Stimulated activated naive B cell treated with anti-CD40 and anti-IgM and Interleukin-4, amounts not matched to agents 10 μg/mL and 1 μg/mL and 100 μg/mL, for 72 hours (primary cell): ENCODE results near the gene GAPDHS.

Experiments used
- ATAC-seq, 2 donors: fragments of 150-1000 bp; cut with Tn5 transposase; replicated peaks; 2 replicates each; pipeline ENCODE4 v1.10.0; 2021; ENCODE audit warnings: moderate library complexity in 1 of 2
- DNase-seq: peaks from one replicate; pipeline ENCODE4 v3.0.0; 2021
- H3K27ac Mint-ChIP-seq: one replicate; pipeline ENCODE4 v1.8.0; 2022; ENCODE audit warnings: mild to moderate bottlenecking, mixed read lengths
- H3K27me3 Mint-ChIP-seq, 2 donors: one replicate each; pipeline ENCODE4 v1.8.0; 2022; ENCODE audit warnings: mixed read lengths in 2 of 2
- H3K36me3 Mint-ChIP-seq, 2 donors: one replicate each; pipeline ENCODE4 v1.8.0; 2022; ENCODE audit warnings: mixed read lengths in 2 of 2, mild to moderate bottlenecking in 1 of 2
- H3K4me1 Mint-ChIP-seq, 2 donors: one replicate each; pipeline ENCODE4 v1.8.0; 2022; ENCODE audit warnings: mixed read lengths in 2 of 2, mild to moderate bottlenecking in 1 of 2
- H3K4me3 Mint-ChIP-seq, 2 donors: one replicate each; pipeline ENCODE4 v1.8.0; 2022; ENCODE audit warnings: mild to moderate bottlenecking in 2 of 2, mixed read lengths in 2 of 2, moderate library complexity in 1 of 2
- H3K9me3 Mint-ChIP-seq, 2 donors: one replicate each; pipeline ENCODE4 v1.8.0; 2022; ENCODE audit warnings: mixed read lengths in 2 of 2, mild to moderate bottlenecking in 1 of 2

Gene GAPDHS

DNA sequence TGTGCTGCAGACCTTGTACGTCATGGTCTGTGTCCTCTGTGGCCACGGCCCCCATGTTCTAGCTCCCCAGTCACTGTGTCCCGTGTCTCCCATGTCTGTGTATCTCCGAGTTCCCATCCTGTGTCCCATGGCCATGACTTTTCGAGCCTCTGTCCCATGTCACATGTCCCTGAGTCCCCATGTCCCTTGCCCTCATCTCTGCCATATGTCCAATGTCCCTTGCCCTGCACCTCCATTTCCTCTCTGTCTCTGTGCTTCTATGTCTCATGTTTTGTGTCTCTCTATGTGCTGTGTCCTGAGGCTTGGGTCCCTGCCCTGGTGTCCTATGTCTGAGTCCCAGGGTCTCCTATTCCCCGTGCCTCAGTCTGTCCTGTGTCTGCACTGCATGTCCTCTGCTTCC is 28.2 kb downstream of the GAPDHS start:
- Mint-ChIP-seq H3K4me1 (peaks cover 17 to 28% of the 10 kb centered on the region in 2 donors), H3K27ac (no peak overlapping the region), H3K4me3 (no peak overlapping the region), H3K27me3 (peaks cover 60 to 73% of the 10 kb centered on the region in 2 donors), H3K36me3 (peaks cover 0 to 4% of the 10 kb centered on the region in 2 donors), H3K9me3 (no peaks in the 10 kb centered on the region)
- no peak for DNase-seq
- ATAC-seq: no peak

DNA sequence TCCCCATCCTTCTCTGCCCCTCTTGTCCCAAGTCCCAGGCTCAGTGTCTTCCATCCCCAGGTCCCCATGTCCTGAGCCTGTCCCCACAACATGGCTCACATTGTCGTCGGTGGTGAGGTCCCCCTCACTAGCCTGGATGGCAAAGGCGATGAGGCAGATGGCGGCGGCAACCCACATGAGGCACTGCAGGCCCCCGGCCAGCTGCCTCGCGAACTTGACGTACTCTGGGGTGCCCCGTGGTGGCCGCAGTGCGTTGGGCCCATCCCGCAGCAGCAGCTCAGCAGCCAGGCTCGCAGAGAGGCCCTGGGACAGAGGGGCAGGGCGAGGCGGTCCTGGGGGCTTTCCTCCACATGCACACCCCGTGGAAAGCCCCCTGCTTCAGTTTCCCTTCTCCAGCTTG is 29.1 kb downstream of the GAPDHS start:
- peaks cover 0 to 4% of the 10 kb centered on the region in 2 donors for H3K36me3 Mint-ChIP-seq
- peaks cover 15 to 24% of the 10 kb centered on the region in 2 donors for H3K4me1 Mint-ChIP-seq
- H3K4me3 Mint-ChIP-seq: no peak overlapping the region
- no peak for DNase-seq
- no peak for ATAC-seq
- no peaks in the 10 kb centered on the region for H3K9me3 Mint-ChIP-seq
- no peak overlapping the region for H3K27ac Mint-ChIP-seq
- peaks cover 63 to 71% of the 10 kb centered on the region in 2 donors for H3K27me3 Mint-ChIP-seq

DNA sequence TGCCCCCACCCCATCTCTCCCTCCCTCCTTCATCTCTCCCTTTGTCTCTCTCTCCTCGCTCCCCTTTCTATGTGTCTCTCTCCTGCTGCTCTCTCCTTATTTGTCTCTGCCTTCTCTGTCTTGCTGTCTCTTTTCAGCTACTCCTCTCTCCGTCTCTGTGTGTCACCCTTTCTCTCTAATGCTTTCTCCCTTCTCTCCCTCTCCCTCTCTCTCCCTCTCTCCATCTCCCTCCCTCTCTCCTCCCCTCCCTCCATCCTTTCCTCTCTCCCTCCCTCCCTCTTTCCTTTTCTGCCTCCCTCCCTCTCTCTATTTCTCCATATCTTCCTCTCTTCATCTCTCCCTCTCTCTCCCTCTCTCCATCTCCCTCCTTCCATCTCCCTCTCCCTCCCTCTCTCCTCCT is 29.5 kb downstream of the GAPDHS start:
- no peak overlapping the region for H3K27ac Mint-ChIP-seq
- H3K4me1 Mint-ChIP-seq: peaks cover 14 to 20% of the 10 kb centered on the region in 2 donors
- DNase-seq (no peak), ATAC-seq (no peak)
- H3K36me3 Mint-ChIP-seq: peaks cover 0 to 3% of the 10 kb centered on the region in 2 donors
- H3K27me3 Mint-ChIP-seq: peaks cover 62 to 71% of the 10 kb centered on the region in 2 donors
- no peaks in the 10 kb centered on the region for H3K9me3 Mint-ChIP-seq
- H3K4me3 Mint-ChIP-seq: no peak overlapping the region

DNA sequence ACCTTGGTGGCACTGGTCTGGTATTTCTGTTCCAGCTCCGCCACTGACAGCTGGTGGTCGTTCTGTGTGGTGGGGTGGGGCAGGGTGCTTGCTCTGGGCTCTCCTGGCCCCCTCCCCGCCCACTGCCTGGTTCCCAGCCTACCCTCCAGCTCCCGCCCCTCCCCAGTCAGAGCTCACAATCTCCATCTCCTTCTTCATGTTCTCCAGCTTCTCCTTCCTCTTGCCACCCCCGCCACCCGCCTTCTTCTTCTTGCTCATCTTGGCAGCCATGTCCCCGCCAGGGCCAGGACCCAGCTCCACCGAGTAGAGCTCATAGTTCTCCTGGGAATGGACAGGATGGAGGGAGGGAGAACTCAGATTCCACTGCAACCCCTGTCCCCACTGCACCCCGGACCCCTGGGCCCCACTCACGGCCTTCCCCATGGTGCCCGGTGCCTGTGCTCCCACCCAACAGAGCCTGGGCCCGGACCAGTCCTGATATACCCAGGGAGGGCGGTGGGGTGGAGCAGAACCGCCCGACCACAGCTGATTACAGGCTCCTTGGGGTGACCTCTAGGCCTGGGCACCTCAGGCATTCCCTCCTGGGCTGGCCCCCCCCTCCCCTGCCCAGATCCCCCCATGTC is 30.1 kb downstream of the GAPDHS start, which contains the start of gene ATP4A:
ATP4A (minus strand) TSS at position 452 of the 623 bp plus-strand sequence; CDS start at position 423, 29 bp downstream.
- Mint-ChIP-seq H3K4me3 (no peak within 1 kb of the TSS), H3K4me1 (peaks cover 13 to 17% of the 10 kb centered on the region in 2 donors), H3K27ac (no peak within 1 kb of the TSS), H3K36me3 (peaks cover 0 to 2% of the 10 kb centered on the region in 2 donors), H3K27me3 (peaks cover 62 to 70% of the 10 kb centered on the region in 2 donors), H3K9me3 (no peaks in the 10 kb centered on the region)
- ATAC-seq (no peak), DNase-seq (no peak)

DNA sequence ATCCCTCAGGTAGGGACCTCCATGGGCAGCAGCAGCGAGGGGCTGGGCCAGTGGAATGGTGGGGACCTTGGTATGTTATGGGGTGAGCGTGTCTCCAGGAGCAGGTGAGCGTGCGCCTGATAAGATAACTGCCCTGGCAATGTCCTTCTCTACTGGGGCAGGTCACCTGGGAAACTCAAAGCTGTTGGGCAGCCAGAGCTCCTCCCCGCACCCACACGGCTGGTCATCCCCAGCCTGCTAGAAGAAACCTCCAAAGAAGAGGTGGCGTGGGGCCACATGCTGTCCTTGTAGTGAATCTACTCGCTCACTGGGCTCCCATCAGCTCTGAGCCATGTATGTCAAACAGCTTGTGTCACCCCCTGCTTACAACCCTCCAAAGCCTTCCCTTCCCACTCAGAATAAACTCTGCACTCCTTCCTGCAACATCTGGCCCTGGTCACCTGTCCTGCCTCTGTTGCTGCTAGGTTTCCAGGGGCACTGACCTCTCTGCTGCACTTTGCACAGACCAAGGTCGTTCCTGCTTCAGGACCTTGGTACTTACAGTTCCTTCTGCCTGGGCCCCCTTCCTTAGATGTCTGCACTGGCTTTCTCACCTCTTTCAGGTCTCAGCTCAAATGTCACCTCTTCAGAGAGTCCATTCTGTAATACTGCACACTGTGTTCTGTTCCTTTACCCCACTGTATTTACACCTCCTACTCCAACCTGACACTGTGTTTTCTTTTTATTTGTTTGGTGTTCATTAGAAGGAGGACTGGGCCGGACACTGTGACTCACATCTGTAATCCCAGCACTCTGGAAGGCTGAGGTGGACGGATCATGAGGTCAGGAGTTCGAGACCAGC is 32.0 kb downstream of the GAPDHS start:
- Mint-ChIP-seq H3K9me3 (no peaks in the 10 kb centered on the region), H3K4me1 (no peaks in the 10 kb centered on the region), H3K4me3 (no peak overlapping the region), H3K27ac (no peak overlapping the region), H3K27me3 (peaks cover 57 to 66% of the 10 kb centered on the region in 2 donors), H3K36me3 (no peaks in the 10 kb centered on the region)
- ATAC-seq (peak in 1 of 2 donors; percentile 21), DNase-seq (no peak)

DNA sequence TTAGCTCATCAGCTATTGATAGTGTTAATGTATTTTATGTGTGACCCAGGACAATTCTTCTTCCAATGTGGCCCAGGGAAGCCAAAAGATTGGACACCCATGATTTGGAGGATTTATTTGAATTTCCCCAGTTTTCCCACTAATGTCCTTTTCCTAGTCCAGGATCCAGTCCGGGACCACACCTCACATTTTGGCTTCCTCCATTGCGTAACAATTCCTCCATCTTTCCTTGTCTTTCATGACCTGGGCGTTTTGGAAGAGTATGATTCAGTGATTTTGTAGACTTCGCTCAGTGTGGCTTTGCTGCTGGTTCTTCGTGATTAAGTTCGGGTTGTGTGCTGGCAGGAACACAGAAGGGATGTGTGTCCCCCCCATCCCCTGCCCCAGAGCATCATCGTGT is 33.5 kb downstream of the GAPDHS start:
- H3K27me3 Mint-ChIP-seq: peaks cover 56 to 66% of the 10 kb centered on the region in 2 donors
- H3K36me3 Mint-ChIP-seq: no peaks in the 10 kb centered on the region
- H3K4me3 Mint-ChIP-seq: no peak overlapping the region
- ATAC-seq: no peak
- no peaks in the 10 kb centered on the region for H3K4me1 Mint-ChIP-seq
- no peak overlapping the region for H3K27ac Mint-ChIP-seq
- no peak for DNase-seq
- H3K9me3 Mint-ChIP-seq: no peaks in the 10 kb centered on the region

DNA sequence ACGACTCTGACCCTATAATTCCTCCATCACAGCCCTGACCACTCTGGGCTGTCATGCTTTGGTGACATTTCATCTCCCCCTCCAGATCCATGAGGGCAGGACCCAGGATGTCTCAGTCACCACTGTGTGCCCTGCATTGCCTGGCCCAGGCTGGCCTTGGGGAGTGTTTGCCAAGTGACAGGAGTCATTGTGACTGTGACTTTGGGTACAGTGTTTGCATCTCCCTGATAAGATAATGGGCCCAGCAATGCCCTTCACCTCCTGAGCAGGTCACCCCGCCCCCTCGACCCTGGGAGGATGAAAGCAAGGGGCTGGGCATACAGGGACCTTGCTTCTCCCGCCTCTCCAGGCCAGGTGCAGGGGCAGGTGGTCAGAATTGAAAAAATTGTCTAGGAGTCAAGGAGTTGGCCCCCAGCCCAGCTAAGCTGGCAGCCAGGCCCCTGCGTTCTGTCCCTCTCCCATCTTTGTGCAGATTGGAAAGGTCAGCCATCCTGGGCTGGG is 36.1 kb downstream of the GAPDHS start:
- Mint-ChIP-seq H3K9me3 (no peaks in the 10 kb centered on the region), H3K27me3 (peaks cover 44 to 49% of the 10 kb centered on the region in 2 donors), H3K4me3 (no peak overlapping the region), H3K27ac (no peak overlapping the region), H3K36me3 (no peaks in the 10 kb centered on the region), H3K4me1 (no peaks in the 10 kb centered on the region)
- ATAC-seq: no peak
- no peak for DNase-seq

DNA sequence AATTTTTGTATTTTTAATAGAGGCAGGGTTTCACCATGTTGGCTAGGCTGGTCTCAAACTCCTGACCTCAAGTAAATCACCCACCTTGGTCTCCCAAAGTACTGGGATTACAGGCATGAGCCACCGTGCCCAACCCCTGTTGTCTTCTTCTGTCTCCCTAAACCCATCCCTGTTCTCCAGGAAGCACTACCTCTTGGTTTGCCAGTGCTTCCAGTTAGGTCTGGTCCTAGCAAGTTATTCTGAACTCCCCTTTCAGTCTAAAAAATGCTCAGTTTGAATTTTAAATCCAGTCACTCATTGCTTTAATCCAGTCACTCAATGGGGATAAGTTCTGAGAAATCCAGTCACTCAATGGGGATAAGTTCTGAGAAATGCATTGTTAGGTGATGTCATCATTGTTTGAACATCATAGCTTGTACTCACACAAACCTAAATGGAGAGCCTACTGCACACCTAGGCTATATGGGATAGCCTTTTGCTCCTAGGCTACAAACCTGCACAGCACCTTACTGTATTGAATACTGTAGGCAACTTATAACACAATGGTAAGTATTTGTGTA is 38.2 kb downstream of the GAPDHS start:
- no peak for ATAC-seq
- no peak for DNase-seq
- peaks cover 39 to 45% of the 10 kb centered on the region in 2 donors for H3K27me3 Mint-ChIP-seq
- H3K4me3 Mint-ChIP-seq: no peak overlapping the region
- H3K4me1 Mint-ChIP-seq: no peaks in the 10 kb centered on the region
- peaks cover 5 to 11% of the 10 kb centered on the region in 2 donors for H3K36me3 Mint-ChIP-seq
- H3K27ac Mint-ChIP-seq: no peak overlapping the region
- H3K9me3 Mint-ChIP-seq: peaks cover 9% of the 10 kb centered on the region in 2 donors

DNA sequence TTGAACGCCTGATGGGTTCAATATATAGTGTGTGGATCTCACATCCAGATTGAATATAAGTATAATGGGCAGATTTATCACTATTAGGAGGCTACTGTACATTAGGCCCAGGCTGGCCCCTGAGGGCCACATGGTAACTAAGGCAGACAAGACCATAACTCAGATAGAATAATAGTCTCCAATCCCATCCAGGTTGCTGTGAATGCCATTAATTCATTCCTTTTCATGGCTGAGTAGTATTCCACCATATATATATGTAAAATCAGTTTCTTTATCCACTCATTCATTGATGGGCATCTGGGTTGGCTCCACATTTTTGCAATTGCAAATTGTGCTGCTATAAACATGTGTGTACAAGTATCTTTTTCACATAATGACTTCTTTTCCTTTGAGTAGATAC is 44.7 kb downstream of the GAPDHS start:
- peaks cover 11 to 18% of the 10 kb centered on the region in 2 donors for H3K36me3 Mint-ChIP-seq
- no peaks in the 10 kb centered on the region for H3K4me1 Mint-ChIP-seq
- H3K27ac Mint-ChIP-seq: no peak overlapping the region
- H3K9me3 Mint-ChIP-seq: peaks cover 16 to 17% of the 10 kb centered on the region in 2 donors
- DNase-seq (no peak), ATAC-seq (no peak)
- H3K27me3 Mint-ChIP-seq: peaks cover 12 to 29% of the 10 kb centered on the region in 2 donors
- H3K4me3 Mint-ChIP-seq: no peak overlapping the region

DNA sequence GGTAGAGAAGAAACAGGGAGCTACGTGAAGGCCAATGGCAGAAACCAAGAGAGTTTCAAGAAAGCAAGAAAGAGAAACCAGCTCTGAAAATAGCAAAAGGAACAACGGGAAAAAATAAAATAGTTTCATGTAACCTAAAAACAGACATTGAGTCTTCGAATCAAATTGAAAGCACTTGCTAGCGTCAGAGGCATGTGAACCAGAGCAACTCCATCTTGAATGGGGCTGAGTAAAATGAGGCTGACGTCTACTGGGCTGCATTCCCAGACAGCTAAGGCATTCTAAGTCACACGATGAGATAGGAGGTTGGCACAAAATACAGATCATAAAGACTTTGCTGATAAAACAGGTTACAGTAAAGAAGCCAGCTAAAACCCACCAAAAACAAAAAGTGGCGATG is 45.5 kb downstream of the GAPDHS start:
- Mint-ChIP-seq H3K27me3 (peaks cover 13 to 37% of the 10 kb centered on the region in 2 donors), H3K27ac (no peak overlapping the region), H3K9me3 (peaks cover 16 to 17% of the 10 kb centered on the region in 2 donors), H3K4me1 (no peaks in the 10 kb centered on the region), H3K36me3 (peaks cover 11 to 18% of the 10 kb centered on the region in 2 donors), H3K4me3 (no peak overlapping the region)
- ATAC-seq (no peak), DNase-seq (no peak)

DNA sequence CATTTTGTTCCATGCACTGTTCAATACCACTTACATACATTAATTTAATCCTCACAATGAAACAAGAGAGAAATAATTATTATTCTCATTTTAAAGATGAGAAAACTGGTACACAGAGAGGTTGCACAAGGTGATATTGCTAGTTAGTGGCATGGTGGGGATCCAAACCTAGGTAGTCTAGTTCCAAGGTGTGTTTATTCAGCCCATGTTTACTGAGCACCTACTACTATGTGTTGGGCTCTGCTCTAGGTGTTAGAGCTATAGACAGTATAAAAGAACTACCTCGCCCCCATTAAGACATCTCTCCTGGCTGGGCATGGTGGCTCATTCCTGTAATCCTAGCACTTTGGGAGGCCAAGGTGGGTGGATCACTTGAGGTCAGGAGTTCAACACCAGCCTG is 49.5 kb downstream of the GAPDHS start:
- Mint-ChIP-seq H3K36me3 (no peaks in the 10 kb centered on the region), H3K4me3 (no peak overlapping the region), H3K9me3 (peaks cover 0 to 2% of the 10 kb centered on the region in 2 donors), H3K27ac (no peak overlapping the region), H3K4me1 (no peaks in the 10 kb centered on the region), H3K27me3 (peaks cover 31 to 57% of the 10 kb centered on the region in 2 donors)
- no peak for DNase-seq
- no peak for ATAC-seq

DNA sequence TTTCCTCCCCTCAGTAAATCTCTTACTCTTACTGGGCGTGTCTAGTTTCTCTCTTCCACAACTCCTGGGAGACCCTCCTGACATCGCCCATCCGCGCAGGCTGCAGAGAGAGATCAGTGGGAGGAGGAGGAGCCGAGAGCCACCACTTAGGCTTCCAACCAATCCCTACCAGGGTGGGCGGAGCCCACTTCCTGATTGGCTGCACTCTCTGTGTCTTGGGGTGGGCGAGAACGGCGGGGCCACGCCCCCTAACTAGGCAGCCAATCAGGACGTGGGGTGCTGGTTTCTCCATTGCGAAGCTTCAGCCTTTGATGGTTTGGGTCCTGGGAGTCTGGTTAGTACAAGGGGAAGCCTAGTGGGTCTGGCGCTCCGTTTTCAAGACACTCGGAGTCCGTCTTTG is 52.6 kb downstream of the GAPDHS start, which contains the start of gene PMIS2:
PMIS2 (plus strand) TSS at position 326 of the 400 bp plus-strand sequence. CDS start 87 bp downstream, outside the sequence.
- H3K9me3 Mint-ChIP-seq: peaks cover 0 to 2% of the 10 kb centered on the region in 2 donors
- H3K27ac Mint-ChIP-seq: no peak within 1 kb of the TSS
- no peaks in the 10 kb centered on the region for H3K36me3 Mint-ChIP-seq
- no peak within 1 kb of the TSS for H3K4me3 Mint-ChIP-seq
- ATAC-seq: peak; percentile 34 to 46
- no peak for DNase-seq
- no peaks in the 10 kb centered on the region for H3K4me1 Mint-ChIP-seq
- peaks cover 39 to 54% of the 10 kb centered on the region in 2 donors for H3K27me3 Mint-ChIP-seq

DNA sequence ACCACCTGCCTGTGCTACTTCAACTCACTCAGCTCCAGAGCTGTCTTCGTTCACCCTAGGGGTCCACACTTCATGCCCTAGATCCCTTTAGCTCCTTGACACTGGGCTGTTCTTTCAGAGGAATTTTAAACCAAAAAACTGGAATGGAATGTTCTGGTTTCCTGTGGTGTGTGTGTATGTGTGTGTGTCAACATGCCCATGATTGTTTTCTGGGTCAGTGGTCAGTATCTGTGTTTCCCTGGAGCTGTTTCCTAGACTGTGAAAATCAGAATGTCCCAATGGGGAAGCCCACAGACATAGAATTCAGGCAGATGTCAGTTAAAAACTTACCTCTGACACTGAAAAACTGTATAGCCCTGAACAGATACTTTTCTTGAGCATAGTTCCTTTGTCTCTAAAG is 54.1 kb downstream of the GAPDHS start:
- no peak overlapping the region for H3K27ac Mint-ChIP-seq
- no peak overlapping the region for H3K4me3 Mint-ChIP-seq
- DNase-seq (no peak), ATAC-seq (no peak)
- H3K36me3 Mint-ChIP-seq: no peaks in the 10 kb centered on the region
- peaks cover 0 to 2% of the 10 kb centered on the region in 2 donors for H3K9me3 Mint-ChIP-seq
- peaks cover 39 to 51% of the 10 kb centered on the region in 2 donors for H3K27me3 Mint-ChIP-seq
- no peaks in the 10 kb centered on the region for H3K4me1 Mint-ChIP-seq

DNA sequence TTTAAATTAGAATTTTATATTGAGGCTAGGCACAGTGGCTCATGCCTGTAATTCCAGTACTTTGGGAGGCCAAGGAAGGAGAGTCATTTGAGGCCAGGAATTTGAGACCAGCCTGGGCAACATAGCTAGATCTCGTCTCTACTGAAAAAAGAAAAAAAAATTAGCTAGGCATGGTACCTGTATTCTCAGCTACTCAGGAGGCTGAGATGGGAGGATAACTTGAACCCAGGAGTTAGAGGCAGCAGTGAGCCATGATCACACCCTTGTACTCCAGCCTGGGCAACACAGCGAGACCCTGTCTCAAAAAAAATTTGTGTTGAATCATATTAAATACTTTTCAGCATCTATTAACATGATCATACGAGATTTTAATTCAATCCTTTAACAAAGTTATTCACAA is 57.6 kb downstream of the GAPDHS start:
- ATAC-seq (no peak), DNase-seq (no peak)
- no peak overlapping the region for H3K4me3 Mint-ChIP-seq
- H3K27me3 Mint-ChIP-seq: peaks cover 25 to 27% of the 10 kb centered on the region in 2 donors
- no peak overlapping the region for H3K27ac Mint-ChIP-seq
- H3K4me1 Mint-ChIP-seq: no peaks in the 10 kb centered on the region
- H3K9me3 Mint-ChIP-seq: no peaks in the 10 kb centered on the region
- no peaks in the 10 kb centered on the region for H3K36me3 Mint-ChIP-seq
